ENCODE results near the gene NDUFAF2. TPM values are rescaled to one million over a fixed set of nuclear protein-coding genes. Genes with fewer than 3 reads are reported as not detected.
"Not testable (repeated sequence)": the region's sequence is repeated elsewhere in the genome, so short reads cannot be mapped to it uniquely, and the experiment has no call there.

NDUFAF2 gene
- total RNA-seq, 3 donors from 2014 or later, result 12.8 to 29.9 (median 19.5) TPM

- Histone ChIP-seq H3K36me3 (ENCODE audit: low read depth) (no peaks in the 10 kb centered on the region), H3K9me3 (no peaks in the 10 kb centered on the region), H3K4me3 (no peak overlapping the region), H3K4me1 (ENCODE audit: low read depth) (no peaks in the 10 kb centered on the region)
- no peak for DNase-seq
- intact Hi-C loops (cut with DNase I, micrococcal nuclease), result no loop called here
- no peak for ATAC-seq
- TF ChIP-seq CTCF (IDR thresholded peaks at IDR 0.05), result no peak
Observed at GRCh38 chr5:61182449-61182848, 237.4 kb downstream of the NDUFAF2 start.

GRCh38 chr5:61183538-61183937, 238.5 kb downstream of the NDUFAF2 start:
- no peak for TF ChIP-seq CTCF (IDR thresholded peaks at IDR 0.05)
- no peaks in the 10 kb centered on the region for H3K4me1 ChIP-seq (ENCODE audit: low read depth)
- intact Hi-C loops (cut with DNase I, micrococcal nuclease), result no loop called here
- ATAC-seq (no peak), DNase-seq (no peak)
- H3K9me3 ChIP-seq, result no peaks in the 10 kb centered on the region
- H3K4me3 ChIP-seq, result no peak overlapping the region
- H3K36me3 ChIP-seq (ENCODE audit: low read depth), result no peaks in the 10 kb centered on the region

GRCh38 chr5:61184708-61185107, 239.7 kb downstream of the NDUFAF2 start:
- ATAC-seq, result no peak
- DNase-seq, result no peak
- intact Hi-C loops (cut with DNase I, micrococcal nuclease), result no loop called here
- no peak for TF ChIP-seq CTCF (IDR thresholded peaks at IDR 0.05)
- no peaks in the 10 kb centered on the region for H3K36me3 ChIP-seq (ENCODE audit: low read depth)
- H3K9me3 ChIP-seq, result no peaks in the 10 kb centered on the region
- H3K4me1 ChIP-seq (ENCODE audit: low read depth), result no peaks in the 10 kb centered on the region
- no peak overlapping the region for H3K4me3 ChIP-seq

- Histone ChIP-seq H3K36me3 (ENCODE audit: low read depth) (no peaks in the 10 kb centered on the region), H3K4me1 (ENCODE audit: low read depth) (no peaks in the 10 kb centered on the region), H3K4me3 (no peak overlapping the region), H3K9me3 (no peaks in the 10 kb centered on the region)
- ATAC-seq (no peak), DNase-seq (no peak)
- no peak for TF ChIP-seq CTCF (IDR thresholded peaks at IDR 0.05)
- intact Hi-C loops (cut with DNase I, micrococcal nuclease), result no loop called here
Observed at GRCh38 chr5:61186634-61187033, 241.6 kb downstream of the NDUFAF2 start.

GRCh38 chr5:61187352-61187751, 242.3 kb downstream of the NDUFAF2 start:
- H3K4me3 ChIP-seq; H3K9me3 ChIP-seq; DNase-seq; intact Hi-C loops (cut with DNase I, micrococcal nuclease); H3K4me1 ChIP-seq (ENCODE audit: low read depth); ATAC-seq; H3K36me3 ChIP-seq (ENCODE audit: low read depth): not testable (repeated sequence)

- H3K36me3 ChIP-seq (ENCODE audit: low read depth); DNase-seq; H3K4me3 ChIP-seq; intact Hi-C loops (cut with DNase I, micrococcal nuclease); H3K9me3 ChIP-seq; ATAC-seq; H3K4me1 ChIP-seq (ENCODE audit: low read depth): not testable (repeated sequence)
Observed at GRCh38 chr5:61187826-61188225, 242.8 kb downstream of the NDUFAF2 start.

- no peak for DNase-seq
- intact Hi-C loops (cut with DNase I, micrococcal nuclease), result no loop called here
- Histone ChIP-seq H3K4me1 (ENCODE audit: low read depth) (no peaks in the 10 kb centered on the region), H3K36me3 (ENCODE audit: low read depth) (no peaks in the 10 kb centered on the region), H3K9me3 (no peaks in the 10 kb centered on the region), H3K4me3 (no peak overlapping the region)
- no peak for ATAC-seq
- no peak for TF ChIP-seq CTCF (IDR thresholded peaks at IDR 0.05)
Observed at GRCh38 chr5:61198606-61199005, 253.6 kb downstream of the NDUFAF2 start.
